HEK293T (cell line): Measurements from ENCODE around the gene SEMA6A.

Experiments used
- CTCF ChIA-PET: fragments of 350-600 bp; formaldehyde crosslinking; extraction: SDS; loops from one replicate; lab custom pipeline; 2021; ENCODE audit warnings: antibody characterized with exemption, inconsistent platforms; lab: Yijun Ruan, JAX
- POLR2A ChIA-PET: fragments of 350-600 bp; formaldehyde crosslinking; extraction: SDS; loops from one replicate; lab custom pipeline; 2020; ENCODE audit warnings: antibody characterized with exemption, inconsistent platforms; lab: Yijun Ruan, JAX
- DNase-seq: peaks from one replicate; pipeline ENCODE4 v3.0.0; 2012; ENCODE audit warnings: mixed read lengths; ENCODE audit errors: extremely low spot score
- ARNT ChIP-seq: fragments of 450-650 bp; IDR thresholded peaks from 2 replicates; pipeline ENCODE4 v1.6.1; 2017; ENCODE audit warnings: mild to moderate bottlenecking
- BHLHE40 ChIP-seq: fragments of 450-650 bp; IDR thresholded peaks from 2 replicates; pipeline ENCODE4 v1.6.1; 2016; ENCODE audit warnings: mild to moderate bottlenecking, moderate library complexity, borderline replicate concordance
- CTBP1 ChIP-seq: fragments of 450-650 bp; IDR thresholded peaks from 2 replicates; pipeline ENCODE4 v1.6.1; 2016; ENCODE audit warnings: borderline replicate concordance
- ELF4 ChIP-seq: fragments of 450-650 bp; IDR thresholded peaks from 2 replicates; pipeline ENCODE4 v1.6.1; 2017; ENCODE audit warnings: antibody characterized with exemption
- FOXA1 ChIP-seq: fragments of 450-650 bp; IDR thresholded peaks from 2 replicates; pipeline ENCODE4 v1.6.1; 2016; ENCODE audit warnings: mild to moderate bottlenecking
- FOXK2 ChIP-seq: fragments of 450-650 bp; IDR thresholded peaks from 2 replicates; pipeline ENCODE4 v1.6.1; 2016; ENCODE audit warnings: mild to moderate bottlenecking
- FOXM1 ChIP-seq: fragments of 450-650 bp; IDR thresholded peaks from 2 replicates; pipeline ENCODE4 v1.6.1; 2017; ENCODE audit warnings: mild to moderate bottlenecking, borderline replicate concordance
- HDGF ChIP-seq: fragments of 450-650 bp; IDR thresholded peaks from 2 replicates; pipeline ENCODE4 v1.6.1; 2017; ENCODE audit warnings: antibody characterized with exemption, borderline replicate concordance
- L3MBTL2 ChIP-seq: fragments of 450-650 bp; conservative IDR thresholded peaks from 2 replicates; pipeline ENCODE4 v1.6.1; 2016; ENCODE audit warnings: mild to moderate bottlenecking
- LEF1 ChIP-seq: fragments of 450-650 bp; IDR thresholded peaks from 2 replicates; pipeline ENCODE4 v1.6.1; 2017; ENCODE audit warnings: mild to moderate bottlenecking, borderline replicate concordance
- NFRKB ChIP-seq: fragments of 450-650 bp; IDR thresholded peaks from 2 replicates; pipeline ENCODE4 v1.6.1; 2016; ENCODE audit warnings: mild to moderate bottlenecking, moderate library complexity
- PKNOX1 ChIP-seq: fragments of 450-650 bp; IDR thresholded peaks from 2 replicates; pipeline ENCODE4 v1.6.1; 2016
- SP1 ChIP-seq: fragments of 450-650 bp; IDR thresholded peaks from 2 replicates; pipeline ENCODE4 v1.6.1; 2017
- SUZ12 ChIP-seq: fragments of 450-650 bp; IDR thresholded peaks from 2 replicates; pipeline ENCODE4 v1.6.1; 2016; ENCODE audit warnings: mild to moderate bottlenecking
- TARDBP ChIP-seq: fragments of 450-650 bp; IDR thresholded peaks from 2 replicates; pipeline ENCODE4 v1.6.1; 2016
- ZNF384 ChIP-seq: fragments of 450-650 bp; IDR thresholded peaks from 2 replicates; pipeline ENCODE4 v1.6.1; 2016

The SEMA6A gene

DNA sequence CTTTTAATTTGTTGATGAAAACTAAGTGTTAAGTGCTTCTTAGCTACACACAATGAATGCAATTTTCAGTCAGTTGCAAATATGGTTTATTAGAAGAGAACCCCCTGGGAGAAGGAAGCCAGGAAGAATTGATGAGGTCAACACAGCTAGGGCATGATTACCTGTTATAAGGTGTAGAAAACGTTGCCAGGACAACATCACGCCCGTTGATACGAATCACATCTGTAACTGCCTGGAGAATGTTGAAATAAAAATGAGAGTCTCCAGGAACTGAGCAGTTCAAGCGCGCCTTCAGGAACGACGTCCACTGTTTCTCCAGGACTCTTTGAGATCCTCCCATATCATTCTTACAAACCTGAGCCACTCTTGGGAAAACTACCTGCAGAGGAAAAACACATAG is 88.0 kb downstream of the SEMA6A start:
- TF ChIP-seq BHLHE40 (no peak), NFRKB (no peak), FOXA1 (no peak)
- POLR2A ChIA-PET, result no interaction called here
- no peak for DNase-seq
- CTCF ChIA-PET, result no interaction called here

DNA sequence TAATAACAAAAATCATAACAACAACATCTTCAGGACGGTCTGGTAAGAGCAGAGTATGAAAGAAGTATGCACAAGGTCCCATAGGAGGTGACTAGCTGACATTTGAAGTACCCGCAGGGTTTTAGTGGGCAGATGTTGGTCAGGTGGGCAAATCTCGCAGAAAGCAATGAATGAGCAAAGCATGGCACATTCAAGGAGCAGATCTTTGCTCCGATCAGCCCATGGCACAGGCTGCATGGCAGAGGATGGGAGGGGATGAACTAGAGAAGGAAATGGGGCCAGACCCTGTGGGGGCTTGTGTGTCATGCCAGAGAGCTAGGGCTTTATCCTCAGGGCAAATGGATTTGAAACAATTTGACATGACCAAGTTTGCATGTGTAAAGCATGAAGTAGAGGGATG is 90.0 kb downstream of the SEMA6A start:
- DNase-seq, result no peak
- TF ChIP-seq FOXK2, result no peak
- TF ChIP-seq HDGF, result no peak
- no peak for TF ChIP-seq BHLHE40
- no peak for TF ChIP-seq SP1
- TF ChIP-seq NFRKB, result no peak
- no peak for TF ChIP-seq PKNOX1
- no peak for TF ChIP-seq SUZ12
- TF ChIP-seq FOXA1, result no peak
- no peak for TF ChIP-seq LEF1
- TF ChIP-seq ARNT, result no peak
- no peak for TF ChIP-seq L3MBTL2
- no peak for TF ChIP-seq TARDBP
- TF ChIP-seq FOXM1, result no peak
- TF ChIP-seq ZNF384, result no peak
- TF ChIP-seq CTBP1, result no peak
- no peak for TF ChIP-seq ELF4
- ChIA-PET POLR2A (no interaction called here), CTCF (no interaction called here)

GRCh38 chr5:116482394-116482793 is 92.2 kb downstream of the SEMA6A start:
- ChIA-PET POLR2A (no interaction called here), CTCF (no interaction called here)
- TF ChIP-seq BHLHE40 (no peak), CTBP1 (no peak), FOXM1 (no peak), NFRKB (no peak), PKNOX1 (no peak), L3MBTL2 (no peak)
- DNase-seq, result no peak

DNA sequence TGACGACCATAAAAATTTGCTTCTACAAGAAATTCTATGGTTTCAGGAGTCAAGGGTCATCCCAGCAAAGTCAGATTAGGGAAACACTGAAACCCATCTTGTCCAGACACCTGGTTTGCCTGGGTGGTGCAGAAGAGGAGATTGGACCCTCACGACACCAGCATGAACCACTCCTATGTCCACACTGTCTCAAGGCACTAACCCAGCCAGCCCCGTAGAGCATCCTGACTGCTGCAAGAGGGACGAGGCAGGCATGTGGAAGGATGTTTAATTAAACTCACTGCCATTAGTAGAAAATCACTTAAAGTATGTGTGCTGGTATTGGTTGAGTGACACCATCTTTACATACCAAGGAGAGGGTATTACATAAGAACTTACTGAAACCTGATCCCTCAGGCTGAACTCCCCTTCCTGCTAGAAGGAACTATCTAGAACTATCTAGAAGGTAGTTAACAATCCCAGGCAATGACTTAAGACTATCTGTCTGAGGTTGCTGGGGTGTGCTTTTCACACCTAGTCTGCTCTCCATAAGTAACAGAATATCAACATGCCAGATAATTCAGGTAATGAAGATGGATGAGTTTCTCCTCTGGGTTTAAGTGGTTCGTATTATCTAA is 93.6 kb downstream of the SEMA6A start:
- CTCF ChIA-PET, result no interaction called here
- TF ChIP-seq BHLHE40, result no peak
- TF ChIP-seq ELF4, result no peak
- TF ChIP-seq ARNT, result no peak
- no peak for TF ChIP-seq HDGF
- POLR2A ChIA-PET, result no interaction called here
- no peak for DNase-seq

DNA sequence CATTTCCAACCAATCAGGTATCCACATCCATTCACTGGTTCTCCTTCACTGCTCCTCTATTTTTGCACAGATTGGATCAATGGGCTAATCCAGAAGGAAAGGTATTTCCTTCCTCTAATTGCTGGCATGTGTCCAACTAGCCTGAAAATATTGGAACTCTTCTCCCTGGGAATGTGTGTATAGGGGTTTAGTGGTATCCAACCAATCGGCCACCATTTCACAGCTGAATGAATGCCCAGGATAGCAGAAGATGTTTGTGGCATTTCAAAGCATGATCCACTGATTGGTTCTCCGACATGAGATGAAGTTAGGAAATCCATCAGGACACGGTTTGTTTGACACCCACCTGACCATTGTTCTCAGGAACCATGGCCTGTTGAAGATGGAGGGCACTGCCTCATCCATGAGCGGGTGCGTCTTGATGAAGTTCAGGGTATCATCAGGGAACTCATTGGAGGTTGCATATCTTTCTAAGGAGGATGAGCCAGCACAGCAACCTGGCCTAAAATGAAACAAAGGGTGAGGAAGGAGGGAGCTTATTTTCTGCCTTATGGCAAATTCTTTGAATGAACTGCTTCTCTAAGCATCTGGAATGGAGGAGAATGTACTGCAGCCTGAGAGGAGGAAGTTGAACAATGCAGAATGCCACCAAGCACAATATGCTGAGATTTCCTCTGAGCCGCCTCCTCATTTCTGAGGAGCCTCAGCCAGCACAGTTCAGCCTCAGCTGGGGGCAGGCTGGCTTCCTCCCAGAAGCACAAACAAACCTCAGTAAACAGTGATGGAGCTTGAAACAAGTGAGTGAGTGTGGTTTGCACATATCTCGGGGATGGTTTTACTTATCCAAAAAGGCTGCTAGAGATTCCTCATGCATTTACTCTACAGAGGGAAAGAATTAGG is 94.6 kb downstream of the SEMA6A start:
- ChIA-PET POLR2A (no interaction called here), CTCF (no interaction called here)
- DNase-seq, result no peak
- TF ChIP-seq TARDBP, result no peak
- no peak for TF ChIP-seq SUZ12
- TF ChIP-seq L3MBTL2, result no peak
- TF ChIP-seq HDGF, result no peak
- TF ChIP-seq FOXM1, result no peak
- TF ChIP-seq NFRKB, result no peak
- no peak for TF ChIP-seq FOXA1
- no peak for TF ChIP-seq ZNF384
- TF ChIP-seq CTBP1, result no peak
- TF ChIP-seq SP1, result no peak
- TF ChIP-seq FOXK2, result no peak
- no peak for TF ChIP-seq PKNOX1
- TF ChIP-seq BHLHE40, result no peak
- TF ChIP-seq LEF1, result no peak
- no peak for TF ChIP-seq ARNT
- TF ChIP-seq ELF4, result no peak

GRCh38 chr5:116478491-116478890 is 96.1 kb downstream of the SEMA6A start:
- POLR2A ChIA-PET, result no interaction called here
- CTCF ChIA-PET, result no interaction called here
- no peak for TF ChIP-seq FOXK2
- DNase-seq, result no peak

DNA sequence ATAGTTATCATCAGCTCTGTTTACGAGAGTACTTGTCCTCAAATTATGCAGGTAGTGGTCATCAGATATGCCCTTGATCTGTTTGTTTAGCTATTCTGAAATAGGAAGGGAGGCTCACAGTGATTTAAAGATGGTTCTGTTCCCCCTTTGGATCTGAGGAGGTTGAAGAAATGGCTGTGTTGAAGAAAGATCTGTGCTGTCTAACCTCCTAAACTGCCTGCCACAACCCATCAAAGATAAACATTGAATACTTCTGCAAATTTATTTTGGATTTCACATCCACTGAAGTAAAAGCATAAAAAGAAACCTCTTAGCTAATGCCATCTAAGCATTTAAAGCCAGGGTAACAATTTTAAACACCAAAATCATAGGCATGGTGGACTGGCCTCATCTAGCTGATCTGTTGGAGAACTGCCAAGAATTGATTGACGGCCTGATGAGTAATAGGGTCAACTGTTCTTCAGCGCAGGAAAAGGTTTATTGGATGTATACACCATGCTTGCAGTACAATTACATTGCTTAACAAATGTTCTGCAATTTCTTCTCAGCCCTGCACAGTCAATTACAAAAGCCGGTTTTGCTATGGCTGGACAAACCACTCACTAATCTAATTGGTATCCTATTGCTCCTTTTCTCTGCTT is 97.6 kb downstream of the SEMA6A start:
- ChIA-PET POLR2A (no interaction called here), CTCF (interaction anchor here (0.6 kb wide), 1 partner anchor 11 kb away, joined by 3 read pairs; no protein-coding TSS in a partner anchor)
- DNase-seq, result no peak
- TF ChIP-seq SP1 (no peak), ARNT (no peak), PKNOX1 (peak; percentile 37; the same call in 1 of the 2 replicates)
